Measurements from ENCODE around the gene ZBTB20.

The ZBTB20 gene

DNA sequence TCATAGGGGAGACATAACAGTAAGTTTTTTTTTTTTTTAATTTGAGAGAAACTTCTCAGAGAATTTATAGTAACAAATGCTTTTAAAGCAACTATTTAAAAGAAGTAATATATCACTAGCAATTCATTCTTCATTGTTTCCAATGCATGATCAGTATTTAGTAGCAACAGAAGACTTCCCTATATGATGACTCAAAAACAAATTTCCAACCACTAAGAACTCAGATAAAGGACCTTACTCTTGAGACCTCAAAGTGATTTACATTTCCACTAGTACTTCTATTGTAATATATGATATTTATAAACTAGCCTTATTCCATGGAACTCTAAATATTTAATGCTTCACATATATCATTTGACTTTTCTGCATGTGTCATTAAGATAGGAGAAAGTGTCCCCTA, 356.3 kb downstream of the ZBTB20 start:
- H3K4me3 ChIP-seq (ENCODE audit: low read length) = no peak overlapping the region
- DNase-seq (ENCODE audit: low read depth) = no peak
- TF ChIP-seq, protein P1, sequence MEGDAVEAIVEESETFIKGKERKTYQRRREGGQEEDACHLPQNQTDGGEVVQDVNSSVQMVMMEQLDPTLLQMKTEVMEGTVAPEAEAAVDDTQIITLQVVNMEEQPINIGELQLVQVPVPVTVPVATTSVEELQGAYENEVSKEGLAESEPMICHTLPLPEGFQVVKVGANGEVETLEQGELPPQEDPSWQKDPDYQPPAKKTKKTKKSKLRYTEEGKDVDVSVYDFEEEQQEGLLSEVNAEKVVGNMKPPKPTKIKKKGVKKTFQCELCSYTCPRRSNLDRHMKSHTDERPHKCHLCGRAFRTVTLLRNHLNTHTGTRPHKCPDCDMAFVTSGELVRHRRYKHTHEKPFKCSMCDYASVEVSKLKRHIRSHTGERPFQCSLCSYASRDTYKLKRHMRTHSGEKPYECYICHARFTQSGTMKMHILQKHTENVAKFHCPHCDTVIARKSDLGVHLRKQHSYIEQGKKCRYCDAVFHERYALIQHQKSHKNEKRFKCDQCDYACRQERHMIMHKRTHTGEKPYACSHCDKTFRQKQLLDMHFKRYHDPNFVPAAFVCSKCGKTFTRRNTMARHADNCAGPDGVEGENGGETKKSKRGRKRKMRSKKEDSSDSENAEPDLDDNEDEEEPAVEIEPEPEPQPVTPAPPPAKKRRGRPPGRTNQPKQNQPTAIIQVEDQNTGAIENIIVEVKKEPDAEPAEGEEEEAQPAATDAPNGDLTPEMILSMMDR (conservative IDR thresholded peaks at IDR 0.05; ENCODE audit: low read depth, low read length) = no peak

DNA sequence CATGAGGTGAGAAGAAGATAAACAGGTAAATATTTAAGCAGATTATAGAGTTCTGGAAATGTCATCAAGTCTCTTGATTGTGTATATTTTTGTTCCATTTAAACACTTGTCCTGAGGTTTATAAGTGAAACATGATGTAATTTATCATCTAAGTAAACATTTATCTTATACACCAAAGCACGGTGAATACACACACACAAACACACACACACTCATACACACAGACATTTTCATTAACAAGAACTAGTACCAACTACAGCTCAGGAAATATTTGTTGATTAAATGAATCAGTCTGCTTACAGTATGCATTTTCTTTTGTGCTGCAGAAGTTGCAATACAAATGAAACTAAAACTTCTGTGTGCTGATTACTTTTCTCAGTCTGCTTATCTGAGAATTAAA, 357.3 kb downstream of the ZBTB20 start:
- TF ChIP-seq, protein P1 (conservative IDR thresholded peaks at IDR 0.05; ENCODE audit: low read depth, low read length) = no peak
- no peak for DNase-seq (ENCODE audit: low read depth)
- no peak overlapping the region for H3K4me3 ChIP-seq (ENCODE audit: low read length)

DNA sequence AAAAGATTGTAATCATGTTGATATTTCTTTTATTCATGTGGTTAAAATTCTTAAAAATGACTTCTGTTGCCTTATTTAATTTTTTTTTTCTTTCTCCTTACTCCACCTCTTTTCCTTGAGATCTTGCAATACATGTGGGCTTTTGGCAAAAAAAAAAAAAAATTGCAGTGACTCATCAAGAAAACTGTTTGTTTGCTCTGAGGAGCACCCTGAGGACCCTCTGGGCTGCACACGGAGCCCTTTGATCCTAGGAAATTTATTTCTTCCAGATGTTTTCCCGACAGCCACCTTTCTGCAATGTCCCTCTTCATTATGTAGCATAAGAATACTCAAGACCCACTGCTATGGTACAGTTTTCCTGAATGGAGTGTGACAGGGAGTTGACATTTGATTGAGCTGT, 371.7 kb downstream of the ZBTB20 start:
- no peak for DNase-seq (ENCODE audit: low read depth)
- H3K4me3 ChIP-seq (ENCODE audit: low read length) = no peak overlapping the region
- TF ChIP-seq, protein P1 (conservative IDR thresholded peaks at IDR 0.05; ENCODE audit: low read depth, low read length) = no peak

DNA sequence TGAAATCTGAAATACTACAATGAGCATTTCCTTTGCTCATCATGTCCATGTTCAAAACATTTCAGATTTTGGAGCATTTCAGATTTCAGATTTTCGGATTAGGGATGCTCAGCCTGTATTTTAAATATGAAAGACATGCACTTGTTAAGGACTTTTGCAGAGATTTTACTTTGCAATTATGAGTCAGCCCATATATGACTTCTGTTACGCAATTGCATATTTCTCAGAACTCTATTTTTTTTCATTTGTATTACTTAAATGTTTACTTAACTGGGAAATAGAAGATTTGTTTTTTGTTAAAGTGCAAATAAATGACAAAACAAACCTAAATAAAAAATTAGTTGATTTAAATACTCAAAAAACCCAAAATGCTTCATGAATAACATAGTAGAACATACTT, 376.2 kb downstream of the ZBTB20 start:
- DNase-seq (ENCODE audit: low read depth) = no peak
- no peak overlapping the region for H3K4me3 ChIP-seq (ENCODE audit: low read length)
- TF ChIP-seq, protein P1 (conservative IDR thresholded peaks at IDR 0.05; ENCODE audit: low read depth, low read length) = no peak

GRCh38 chr3:114764056-114764492, 383.0 kb downstream of the ZBTB20 start:
- TF ChIP-seq, protein P1 (conservative IDR thresholded peaks at IDR 0.05; ENCODE audit: low read depth, low read length) = no peak
- DNase-seq (ENCODE audit: low read depth) = no peak
- H3K4me3 ChIP-seq (ENCODE audit: low read length) = no peak overlapping the region

GRCh38 chr3:114762144-114762543, 384.9 kb downstream of the ZBTB20 start:
- no peak for DNase-seq (ENCODE audit: low read depth)
- no peak overlapping the region for H3K4me3 ChIP-seq (ENCODE audit: low read length)
- TF ChIP-seq, protein P1 (conservative IDR thresholded peaks at IDR 0.05; ENCODE audit: low read depth, low read length) = no peak

DNA sequence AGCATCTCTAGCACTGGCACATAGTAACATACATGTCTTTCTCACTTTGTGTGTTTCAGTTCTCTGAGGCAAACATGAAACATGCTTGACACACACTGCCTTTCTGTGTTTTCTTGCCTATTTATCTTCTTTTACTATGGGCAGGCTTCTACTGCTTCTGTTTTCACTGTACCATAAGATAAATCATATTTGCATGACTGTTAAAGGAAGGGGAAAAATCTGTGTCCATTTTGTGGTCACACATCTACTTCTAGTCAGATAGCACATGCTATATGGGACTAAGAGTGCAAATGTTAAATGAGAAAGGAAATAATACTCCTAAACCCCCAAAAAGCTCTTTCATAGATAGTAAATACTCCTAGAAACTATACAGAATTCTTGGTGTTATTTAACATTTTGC, 386.4 kb downstream of the ZBTB20 start:
- TF ChIP-seq, protein P1 (conservative IDR thresholded peaks at IDR 0.05; ENCODE audit: low read depth, low read length) = no peak
- no peak overlapping the region for H3K4me3 ChIP-seq (ENCODE audit: low read length)
- no peak for DNase-seq (ENCODE audit: low read depth)
